HG02884 (cell line): ENCODE data around the gene KLF3.
A peak's percentile ranks its signal among the peaks of the same experiment; 100 is the strongest.
"Not testable (repeated sequence)": the region's sequence is repeated elsewhere in the genome, so short reads cannot be mapped to it uniquely, and the experiment has no call there.

Source experiments
- ATAC-seq: cut with Tn5 transposase; IDR thresholded peaks from one replicate; pipeline ENCODE4 v1.9.1; 2021; ENCODE audit warnings: mild to moderate bottlenecking, moderate library complexity; ENCODE audit not compliant: unreplicated experiment

KLF3 gene

GRCh38 chr4:38663801-38664705 is at the start of gene KLF3:
Gene KLF3 (plus strand): TSS chr4:38664199. CDS start chr4:38680626, 16,427 bp downstream.
- peak; percentile 70 for ATAC-seq

- ATAC-seq = no peak
Observed at GRCh38 chr4:38614231-38614630, 49.8 kb upstream of the KLF3 start.

GRCh38 chr4:38615847-38616246 is 48.2 kb upstream of the KLF3 start:
- no peak for ATAC-seq

- no peak for ATAC-seq
Observed at GRCh38 chr4:38618505-38618904, 45.5 kb upstream of the KLF3 start.

- ATAC-seq = no peak
Observed at GRCh38 chr4:38619316-38619715, 44.7 kb upstream of the KLF3 start.

- ATAC-seq = no peak
Observed at GRCh38 chr4:38620065-38620464, 43.9 kb upstream of the KLF3 start.

- ATAC-seq = no peak
Observed at GRCh38 chr4:38620527-38621027, 43.4 kb upstream of the KLF3 start.

GRCh38 chr4:38621028-38621684 is 42.8 kb upstream of the KLF3 start:
- no peak for ATAC-seq

- ATAC-seq = no peak
Observed at GRCh38 chr4:38621831-38622230, 42.2 kb upstream of the KLF3 start.

GRCh38 chr4:38622340-38622739 is 41.7 kb upstream of the KLF3 start:
- ATAC-seq = not testable (repeated sequence)

- ATAC-seq = no peak
Observed at GRCh38 chr4:38623260-38623659, 40.7 kb upstream of the KLF3 start.

- ATAC-seq = no peak
Observed at GRCh38 chr4:38624311-38624710, 39.7 kb upstream of the KLF3 start.

- no peak for ATAC-seq
Observed at GRCh38 chr4:38625508-38625907, 38.5 kb upstream of the KLF3 start.

- ATAC-seq = not testable (repeated sequence)
Observed at GRCh38 chr4:38626901-38627444, 37.0 kb upstream of the KLF3 start.

GRCh38 chr4:38630519-38630918 is 33.5 kb upstream of the KLF3 start:
- no peak for ATAC-seq

- ATAC-seq = no peak
Observed at GRCh38 chr4:38634047-38634759, 29.8 kb upstream of the KLF3 start.

GRCh38 chr4:38639242-38639641 is 24.8 kb upstream of the KLF3 start:
- no peak for ATAC-seq

GRCh38 chr4:38641811-38642210 is 22.2 kb upstream of the KLF3 start:
- ATAC-seq = no peak

- ATAC-seq = no peak
Observed at GRCh38 chr4:38644201-38644600, 19.8 kb upstream of the KLF3 start.

- no peak for ATAC-seq
Observed at GRCh38 chr4:38647101-38647819, 16.7 kb upstream of the KLF3 start.
